Endodermal cell (in vitro differentiated cells): ENCODE results near the gene ARV1. TPM values are rescaled to one million over a fixed set of nuclear protein-coding genes. Genes with fewer than 3 reads are reported as not detected.
"Not testable (repeated sequence)": the region's sequence is repeated elsewhere in the genome, so short reads cannot be mapped to it uniquely, and the experiment has no call there.

ENCODE experiments used
- DNase-seq: peaks from one replicate; pipeline ENCODE4 v3.0.0-alpha.2; 2017
- H3K27ac ChIP-seq: 2 replicates; pipeline ENCODE4 v1.5.1; 2013; ENCODE audit warnings: mild to moderate bottlenecking, low read depth, low read length, moderate library complexity
- H3K27me3 ChIP-seq: 2 replicates; pipeline ENCODE4 v1.6.1; 2013; ENCODE audit warnings: mild to moderate bottlenecking, low read length, moderate library complexity; ENCODE audit not compliant: insufficient read depth, control insufficient read depth, poor library complexity, severe bottlenecking
- H3K36me3 ChIP-seq: 2 replicates; pipeline ENCODE4 v1.7.0; 2013; ENCODE audit warnings: mild to moderate bottlenecking, low read length, moderate library complexity; ENCODE audit not compliant: control insufficient read depth, insufficient read depth
- H3K4me1 ChIP-seq: one replicate; pipeline ENCODE4 v1.7.0; 2013; ENCODE audit warnings: low read length; ENCODE audit not compliant: control insufficient read depth, insufficient read depth
- H3K4me3 ChIP-seq: 2 replicates; pipeline ENCODE4 v1.5.1; 2013; ENCODE audit warnings: mild to moderate bottlenecking, low read length, moderate library complexity
- H3K9ac ChIP-seq: 2 replicates; pipeline ENCODE4 v1.6.1; 2013; ENCODE audit warnings: mild to moderate bottlenecking, low read length, moderate library complexity; ENCODE audit not compliant: poor library complexity, severe bottlenecking; ENCODE audit errors: extremely low read depth
- H3K9me3 ChIP-seq: 2 replicates; pipeline ENCODE4 v1.6.1; 2013; ENCODE audit warnings: mild to moderate bottlenecking, low read length, moderate library complexity; ENCODE audit not compliant: control insufficient read depth
- H3K27ac Mint-ChIP-seq: 2 replicates; pipeline ENCODE4 v1.8.0; 2020; ENCODE audit warnings: mixed read lengths
- H3K27me3 Mint-ChIP-seq: 2 replicates; pipeline ENCODE4 v1.8.0; 2021; ENCODE audit warnings: mild to moderate bottlenecking, mixed read lengths; ENCODE audit not compliant: insufficient read depth
- H3K36me3 Mint-ChIP-seq: 2 replicates; pipeline ENCODE4 v1.8.0; 2020; ENCODE audit warnings: low read depth, mixed read lengths
- H3K4me1 Mint-ChIP-seq: 2 replicates; pipeline ENCODE4 v1.8.0; 2020; ENCODE audit warnings: mixed read lengths
- H3K4me3 Mint-ChIP-seq: 2 replicates; pipeline ENCODE4 v1.8.0; 2020; ENCODE audit warnings: mild to moderate bottlenecking, moderate library complexity, mixed read lengths
- H3K9me3 Mint-ChIP-seq: 2 replicates; pipeline ENCODE4 v1.8.0; 2020; ENCODE audit warnings: mild to moderate bottlenecking, mixed read lengths
- CTCF ChIP-seq: fragments of 200-600 bp; sonication (generic); conservative IDR thresholded peaks from 2 replicates; pipeline ENCODE4 v1.5.0; 2021; ENCODE audit warnings: antibody characterized with exemption, mild to moderate bottlenecking
- WGBS, 2 experiments: methylation state at CpG; one replicate each; pipeline versions ENCODE4 v1.1.5 to v1.1.7; 2013; ENCODE audit warnings: missing lambda C conversion rate in 2 of 2, mixed read lengths in 1 of 2; ENCODE audit not compliant: insufficient coverage in 1 of 2, insufficient read length in 1 of 2; 5-methylcytosine and 5-hydroxymethylcytosine counted together
- total RNA-seq, 2 donors: library from RNA; stranded (reverse); fragmentation: NEBNext Ultra II Directional in 1 of 2; extraction: Animal tissue kit (Norgen Biotek cat#: 25700) in 1 of 2; gene quantifications; 2 replicates in 1 of 2; 3 replicates in 1 of 2; pipeline ENCODE4 v1.2.1, GENCODE V29; 2021

The ARV1 gene
- total RNA-seq, 2 donors from 2014 or later, result 8.4 to 12.5 TPM

DNA sequence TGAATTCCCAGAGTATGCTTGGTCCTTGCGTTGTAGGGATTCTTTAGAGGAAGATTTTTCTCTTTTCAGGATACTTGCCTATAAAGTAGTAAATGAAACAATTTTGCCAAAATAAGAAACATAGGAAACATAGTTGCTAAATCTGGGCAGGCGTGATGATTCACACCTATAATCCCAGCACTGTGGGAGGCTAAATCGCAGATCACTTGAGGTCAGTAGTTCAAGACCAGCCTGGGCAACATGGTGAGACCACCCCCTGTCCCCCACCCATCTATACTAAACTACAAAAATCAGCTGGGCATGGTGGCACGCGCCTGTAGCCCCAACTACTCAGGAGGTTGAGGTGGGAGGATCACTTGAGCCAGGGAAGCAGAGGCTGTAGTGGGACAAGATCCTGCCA, 4.9 kb downstream of the ARV1 start:
- Histone ChIP-seq H3K4me1 (peaks cover 10% of the 10 kb centered on the region), H3K4me3 (no peak overlapping the region), H3K9ac (no peak overlapping the region), H3K9me3 (no peaks in the 10 kb centered on the region), H3K36me3 (peaks cover 4% of the 10 kb centered on the region), H3K27me3 (no peaks in the 10 kb centered on the region), H3K27ac (no peak overlapping the region)
- H3K4me1 Mint-ChIP-seq, result peaks cover 23% of the 10 kb centered on the region
- 81 to 86% methylated on average over 2 to 5 of the region's 5 CpGs for WGBS, 2 experiments
- H3K36me3 Mint-ChIP-seq, result peaks cover 5% of the 10 kb centered on the region
- peaks cover 48% of the 10 kb centered on the region for H3K27me3 Mint-ChIP-seq
- DNase-seq, result no peak
- no peaks in the 10 kb centered on the region for H3K9me3 Mint-ChIP-seq
- no peak for TF ChIP-seq CTCF
- H3K27ac Mint-ChIP-seq, result no peak overlapping the region
- no peak overlapping the region for H3K4me3 Mint-ChIP-seq

GRCh38 chr1:230984622-230985515, 6.0 kb downstream of the ARV1 start:
- H3K27me3 Mint-ChIP-seq, result peaks cover 53% of the 10 kb centered on the region
- not testable (repeated sequence) for H3K27ac ChIP-seq, H3K9me3 Mint-ChIP-seq, H3K27me3 ChIP-seq, H3K36me3 Mint-ChIP-seq, H3K4me1 ChIP-seq, H3K36me3 ChIP-seq, H3K9me3 ChIP-seq
- peak overlapping the region; percentile 53 for H3K4me3 ChIP-seq
- peak overlapping the region; percentile 12 for H3K4me3 Mint-ChIP-seq
- peak overlapping the region; percentile 22 for H3K9ac ChIP-seq
- peak; percentile 67 for DNase-seq
- peaks cover 16% of the 10 kb centered on the region for H3K4me1 Mint-ChIP-seq
- H3K27ac Mint-ChIP-seq, result peak overlapping the region; percentile 76
- 16 to 19% methylated on average over 4 to 9 of the region's 10 CpGs for WGBS, 2 experiments

DNA sequence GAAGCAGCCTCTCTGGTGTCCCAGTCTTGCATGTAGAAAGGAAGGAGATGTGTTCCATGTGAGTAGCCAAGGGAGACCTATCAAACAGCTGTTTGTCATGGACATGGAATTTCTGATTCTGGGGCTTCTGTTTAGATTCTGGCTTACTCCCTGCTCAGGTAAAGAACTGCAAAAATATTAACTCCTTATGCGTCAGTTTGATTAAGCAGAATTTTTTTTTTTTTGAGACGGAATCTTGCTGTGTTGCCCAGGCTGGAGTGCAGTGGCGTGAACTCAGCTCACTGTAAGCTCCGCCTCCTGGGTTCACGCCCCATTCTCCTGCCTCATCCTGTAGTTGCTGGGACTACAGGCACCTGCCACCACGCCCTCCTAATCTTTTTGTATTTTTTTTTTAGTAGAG, 6.8 kb downstream of the ARV1 start:
- Mint-ChIP-seq H3K9me3 (no peaks in the 10 kb centered on the region), H3K4me1 (peaks cover 15% of the 10 kb centered on the region), H3K4me3 (no peak overlapping the region), H3K27ac (no peak overlapping the region), H3K36me3 (peaks cover 5% of the 10 kb centered on the region), H3K27me3 (peaks cover 53% of the 10 kb centered on the region)
- no peak for DNase-seq
- Histone ChIP-seq H3K4me1 (peaks cover 10% of the 10 kb centered on the region), H3K4me3 (peak overlapping the region; percentile 53), H3K27ac (no peak overlapping the region), H3K9me3 (no peaks in the 10 kb centered on the region), H3K9ac (no peak overlapping the region), H3K36me3 (peaks cover 4% of the 10 kb centered on the region), H3K27me3 (no peaks in the 10 kb centered on the region)
- TF ChIP-seq CTCF, result no peak
- 94 to 100% methylated on average over 4 to 6 of the region's 6 CpGs for WGBS, 2 experiments
